HCT116 (cell line): Measurements from ENCODE around the gene RFXANK. TPM values are rescaled to one million over a fixed set of nuclear protein-coding genes. Genes with fewer than 3 reads are reported as not detected.

Experiments
- ATAC-seq: fragments of 200-7000 bp; cut with Tn5 transposase; 2 replicates; pipeline ENCODE4 v1.9.1; 2020; ENCODE audit warnings: mild to moderate bottlenecking, moderate library complexity
- BruUV-seq: library from RNA; stranded (reverse); fragments of 400-500 nt; replicated peaks from 2 replicates; lab custom pipeline; 2021; lab: Mats Ljungman, UMichigan
- CTCF ChIA-PET: fragments of 300-600 bp; sonication (Branson Sonifier 250); formaldehyde crosslinking; loops from one replicate; lab custom pipeline; 2021; ENCODE audit warnings: antibody characterized with exemption; lab: Charles Lee
- POLR2A ChIA-PET: fragments of 300-600, 350-600 bp; sonication (Branson Sonifier 250); formaldehyde crosslinking; loops from one replicate; lab custom pipeline; 2021; ENCODE audit warnings: antibody characterized with exemption; lab: Charles Lee
- RAD21 ChIA-PET, 2 experiments: fragments of 300-600 bp; sonication (Branson Sonifier 250); formaldehyde crosslinking; loops; one replicate each; lab custom pipeline; 2023; ENCODE audit warnings: low total read pairs in 2 of 2; ENCODE audit not compliant: uncharacterized antibody in 2 of 2, unreplicated experiment in 2 of 2, low non-redundant PET in 1 of 2; lab: Charles Lee
- DNase-seq: peaks from one replicate; pipeline ENCODE4 v3.0.0-alpha.2; 2010; ENCODE audit warnings: low read depth, low spot score
- H2AFZ ChIP-seq: fragments of 200-600 bp; shearing (Covaris generic), sonication (generic); 2 replicates; pipeline ENCODE4 v1.6.1; 2017; ENCODE audit warnings: low read depth, mixed run types, mixed read lengths, antibody characterized with exemption, low read length; ENCODE audit not compliant: poor library complexity, severe bottlenecking
- H3K27ac ChIP-seq: 2 replicates; pipeline ENCODE4 v1.5.1; 2012; ENCODE audit warnings: low read depth, low read length
- H3K27me3 ChIP-seq: fragments of 200-600 bp; sonication (generic); 2 replicates; pipeline ENCODE4 v1.6.1; 2016; ENCODE audit warnings: mixed run types, low read length, mixed read lengths; ENCODE audit not compliant: insufficient read depth
- H3K36me3 ChIP-seq, 2 experiments: fragments of 200-500 bp in 1 of 2; fragments of 200-600 bp in 1 of 2; sonication (Bioruptor generic) in 1 of 2; sonication (generic) in 1 of 2; 2 replicates each; pipeline versions ENCODE4 v1.5.1 to v1.6.1; 2014 to 2016; ENCODE audit warnings: low read length in 2 of 2, inconsistent platforms in 1 of 2, mixed read lengths in 1 of 2, mixed run types in 1 of 2; ENCODE audit not compliant: insufficient read depth in 2 of 2, control insufficient read depth in 1 of 2
- H3K4me1 ChIP-seq, 2 experiments: fragments of 200-600 bp in 1 of 2; sonication (generic) in 1 of 2; 2 replicates each; pipeline versions ENCODE4 v1.5.1 to v1.6.1; 2012 to 2017; ENCODE audit warnings: low read length in 2 of 2, inconsistent platforms in 1 of 2, mild to moderate bottlenecking in 1 of 2, mixed read lengths in 1 of 2, mixed run types in 1 of 2, moderate library complexity in 1 of 2; ENCODE audit not compliant: insufficient read depth in 2 of 2, control insufficient read depth in 1 of 2
- H3K4me2 ChIP-seq: fragments of 200-600 bp; sonication (generic); 2 replicates; pipeline ENCODE4 v1.6.1; 2017; ENCODE audit warnings: mixed run types, low read length, mixed read lengths
- H3K4me3 ChIP-seq, 2 experiments: fragments of 200-600 bp in 1 of 2; sonication (generic) in 1 of 2; replicated peaks in 1 of 2; 2 replicates each; pipeline ENCODE4 v1.5.1; 2011 to 2016; ENCODE audit warnings: low read length in 2 of 2, control low read depth in 1 of 2, low read depth in 1 of 2, mild to moderate bottlenecking in 1 of 2, mixed read lengths in 1 of 2, mixed run types in 1 of 2
- H3K79me2 ChIP-seq: fragments of 200-600 bp; sonication (generic); 2 replicates; pipeline ENCODE4 v1.6.1; 2017; ENCODE audit warnings: mild to moderate bottlenecking, mixed run types, low read length, moderate library complexity, mixed read lengths; ENCODE audit not compliant: insufficient read depth
- H3K9ac ChIP-seq: fragments of 200-600 bp; sonication (generic); 2 replicates; pipeline ENCODE4 v1.6.1; 2016; ENCODE audit warnings: low read length, mixed read lengths
- H3K9me2 ChIP-seq: fragments of 200-600 bp; sonication (generic), shearing (Covaris generic); 2 replicates; pipeline ENCODE4 v1.6.1; 2017; ENCODE audit warnings: mixed run types, mild to moderate bottlenecking, moderate library complexity; ENCODE audit not compliant: insufficient read depth
- H3K9me3 ChIP-seq, 2 experiments: fragments of 200-500 bp in 1 of 2; fragments of 200-600 bp in 1 of 2; sonication (Bioruptor generic) in 1 of 2; sonication (generic) in 1 of 2; 2 replicates each; pipeline ENCODE4 v1.6.1; 2014 to 2017; ENCODE audit warnings: low read length in 2 of 2, mixed read lengths in 2 of 2, inconsistent platforms in 1 of 2, low read depth in 1 of 2, mild to moderate bottlenecking in 1 of 2, mixed run types in 1 of 2, moderate library complexity in 1 of 2; ENCODE audit not compliant: control insufficient read depth in 1 of 2, insufficient read depth in 1 of 2
- H4K20me1 ChIP-seq: fragments of 200-600 bp; sonication (generic), shearing (Covaris generic); 2 replicates; pipeline ENCODE4 v1.6.1; 2017; ENCODE audit warnings: mixed run types, mild to moderate bottlenecking, moderate library complexity; ENCODE audit not compliant: insufficient read depth
- CEBPB ChIP-seq: IDR thresholded peaks from 2 replicates; pipeline ENCODE4 v1.6.1; 2012; ENCODE audit warnings: low read depth
- EZH2phosphoT487 ChIP-seq: fragments of 200-600 bp; IDR thresholded peaks from 2 replicates; pipeline ENCODE4 v1.6.1; 2018; ENCODE audit warnings: antibody characterized with exemption, borderline replicate concordance
- JUND ChIP-seq: IDR thresholded peaks from 2 replicates; pipeline ENCODE4 v1.6.1; 2012
- REST ChIP-seq: IDR thresholded peaks from 2 replicates; pipeline ENCODE4 v1.6.1; 2012; ENCODE audit warnings: low read depth
- SP1 ChIP-seq: IDR thresholded peaks from 2 replicates; pipeline ENCODE4 v1.6.1; 2012; ENCODE audit warnings: low read depth
- ZBTB33 ChIP-seq: IDR thresholded peaks from 2 replicates; pipeline ENCODE4 v1.6.1; 2011; ENCODE audit warnings: mild to moderate bottlenecking, low read length, moderate library complexity; ENCODE audit not compliant: insufficient replicate concordance; ENCODE audit errors: extremely low read depth
- intact Hi-C: fragments of 100-400 bp; cut with micrococcal nuclease; formaldehyde crosslinking; loops from 2 replicates; pipeline ENCODE4 v1.10.0; 2022
- total RNA-seq: library from RNA; stranded (reverse); gene quantifications from one replicate; pipeline ENCODE4 v1.2.1, GENCODE V29; 2021; ENCODE audit not compliant: unreplicated experiment

RFXANK gene
- total RNA-seq, 1 experiment from 2014 or later, result 78.9 TPM

GRCh38 chr19:19224150-19224851, 32.2 kb downstream of the RFXANK start:
- Histone ChIP-seq H3K27me3 (peaks cover 2% of the 10 kb centered on the region; the same call in 1 of the 2 replicates), H3K4me2 (peak overlapping the region; percentile 75), H3K4me3 (peak overlapping the region in 1 of 2 experiments; percentile 36; a peak in 1 of 4 replicates), H3K9me3 (peaks cover 0 to 3% of the 10 kb centered on the region in 2 experiments; a peak in 1 of 4 replicates), H3K79me2 (no peaks in the 10 kb centered on the region), H3K9ac (peak overlapping the region; percentile 1; the same call in 1 of the 2 replicates), H3K36me3 (no peaks in the 10 kb centered on the region), H3K4me1 (peaks cover 9 to 14% of the 10 kb centered on the region in 2 experiments), H3K27ac (no peak overlapping the region; the same call in 1 of the 2 replicates), H4K20me1 (no peaks in the 10 kb centered on the region), H3K9me2 (no peaks in the 10 kb centered on the region), H2AFZ (no peak overlapping the region)
- ChIA-PET POLR2A (interaction anchor here (1.5 kb wide), 1 partner anchor 21 kb away, joined by 5 read pairs; the partner anchor contains the start of gene NR2C2AP), RAD21 (no interaction called here), CTCF (interaction anchor here (1.1 to 1.5 kb wide), 2 partner anchors 33 to 118 kb away, joined by 4 to 7 read pairs; partner anchors contain the start of genes BORCS8 and RFXANK)
- DNase-seq (no peak), ATAC-seq (no peak; the same call in 1 of the 2 replicates)
- no peak for TF ChIP-seq CEBPB
- no peak for TF ChIP-seq REST
- no peak for TF ChIP-seq SP1
- no peak for TF ChIP-seq EZH2phosphoT487
- TF ChIP-seq JUND, result no peak
- TF ChIP-seq ZBTB33, result no peak
- intact Hi-C loops, result no loop called here
- BruUV-seq, result no TSS peak
